Occipital lobe (tissue), 2 donors: ENCODE measurements around the gene NCKAP5. TPM values are rescaled to one million over a fixed set of nuclear protein-coding genes. Genes with fewer than 3 reads are reported as not detected.

ENCODE experiments used
- DNase-seq: peaks from one replicate; lab custom pipeline; 2025; lab: John Stamatoyannopoulos, UW
- total RNA-seq: library from RNA; depleted of rRNA; stranded (reverse); fragments of >200 nt; gene quantifications from one replicate; pipeline ENCODE4 v1.2.3, GENCODE V29; 2014

The NCKAP5 gene
- total RNA-seq, 1 donor from 2014 or later, result 14.0 TPM

GRCh38 chr2:133341575-133341974 lies 226.7 kb downstream of the NCKAP5 start:
- no peak for DNase-seq

GRCh38 chr2:133338224-133338623 lies 230.0 kb downstream of the NCKAP5 start:
- no peak for DNase-seq

- no peak for DNase-seq
Observed at GRCh38 chr2:133334923-133335322, 233.3 kb downstream of the NCKAP5 start.

DNA sequence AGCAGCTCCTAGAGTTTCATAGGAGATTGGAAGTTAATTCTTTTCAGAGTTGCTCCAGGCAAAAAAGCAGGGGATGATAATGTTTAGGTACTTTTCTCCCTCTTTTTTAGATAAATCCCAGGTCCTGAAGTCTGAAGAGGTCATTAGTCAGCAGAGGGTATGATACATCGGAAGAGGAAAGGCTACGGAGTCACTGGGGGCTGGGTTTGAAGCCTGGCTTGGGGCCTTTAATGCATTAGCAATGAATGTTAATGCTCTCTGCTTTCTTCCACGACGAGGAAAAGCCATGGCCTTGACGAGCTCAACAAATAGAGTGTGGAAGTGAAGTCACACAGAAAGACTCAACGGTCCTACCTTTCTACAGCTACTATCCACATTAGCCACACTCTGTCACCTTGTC lies 235.1 kb downstream of the NCKAP5 start:
- DNase-seq, result no peak

DNA sequence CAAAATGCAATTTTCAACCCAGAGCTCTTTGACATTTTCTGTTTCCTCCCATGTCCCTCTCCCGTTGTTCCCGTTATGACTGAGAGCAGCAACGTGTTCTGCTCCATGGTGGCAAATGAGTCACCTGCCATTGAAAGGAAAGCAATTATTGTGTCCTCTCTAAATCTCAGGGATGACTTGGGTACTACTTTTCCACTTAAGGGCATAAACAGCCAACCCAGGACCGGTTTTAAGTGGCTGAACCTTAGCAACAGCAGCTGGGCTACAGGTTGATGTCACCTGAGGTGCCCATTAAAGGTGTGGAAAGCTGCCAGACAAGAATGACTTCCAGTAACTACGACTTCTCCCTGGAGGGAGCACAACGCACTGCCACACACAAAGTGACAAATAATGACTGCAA lies 236.8 kb downstream of the NCKAP5 start:
- no peak for DNase-seq

DNA sequence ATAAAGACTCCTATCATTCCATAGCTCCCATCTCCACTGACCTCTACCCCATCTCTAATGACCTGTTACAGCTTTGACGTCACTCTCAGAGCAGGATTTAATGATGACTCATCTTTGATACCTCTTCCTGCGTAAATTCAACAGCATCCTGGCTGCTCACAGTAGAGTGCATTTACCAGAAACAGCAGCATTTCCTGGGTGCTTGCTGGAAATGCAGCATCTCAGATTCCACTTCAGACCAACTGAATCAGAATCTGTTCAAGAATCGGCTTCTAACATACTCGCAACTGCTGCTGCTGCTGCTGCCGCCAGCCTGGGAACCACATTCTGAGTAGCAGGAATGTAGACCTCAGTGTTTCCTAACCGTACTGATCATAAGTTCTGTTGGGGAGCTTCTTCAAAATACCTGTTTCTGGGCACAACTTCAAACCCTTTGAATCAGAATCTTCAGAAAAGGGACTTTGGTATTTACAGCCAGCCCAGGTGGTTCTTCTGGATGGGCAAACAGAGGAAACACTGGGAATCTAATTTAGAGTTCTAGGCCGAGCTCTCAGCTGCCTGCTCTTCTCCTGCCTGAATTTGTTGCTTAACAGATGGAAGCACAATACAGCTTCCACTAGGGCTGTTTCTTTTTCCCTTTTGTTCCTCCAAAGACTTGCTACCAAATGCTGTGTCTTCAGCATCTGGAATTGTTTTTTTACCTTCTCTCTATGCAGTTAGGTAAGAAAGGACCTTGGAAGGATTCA lies 241.4 kb downstream of the NCKAP5 start:
- DNase-seq, result no peak

DNA sequence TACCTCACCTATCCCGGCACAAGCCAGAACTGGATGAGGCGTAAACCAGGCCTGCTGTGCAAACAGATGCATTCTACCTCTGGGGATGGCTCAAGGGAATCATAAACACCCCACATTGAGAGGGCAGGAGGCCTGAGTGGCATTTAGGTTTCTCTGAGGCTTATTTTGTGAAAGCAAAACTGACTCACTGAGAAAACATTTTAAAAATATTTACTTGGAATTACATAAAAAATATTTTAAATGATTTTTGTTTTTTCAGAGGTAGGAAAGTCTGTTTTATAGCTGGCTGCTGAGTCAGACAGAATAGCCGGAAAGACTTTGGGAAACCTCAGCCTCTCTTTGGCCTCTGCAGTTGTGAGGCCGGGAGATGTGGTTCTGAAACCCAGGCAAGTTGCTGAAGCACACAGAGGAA lies 244.1 kb downstream of the NCKAP5 start:
- no peak for DNase-seq

- DNase-seq, result no peak
Observed at GRCh38 chr2:133322909-133323308, 245.4 kb downstream of the NCKAP5 start.

- no peak for DNase-seq
Observed at GRCh38 chr2:133317178-133317577, 251.1 kb downstream of the NCKAP5 start.

- DNase-seq, result no peak
Observed at GRCh38 chr2:133316557-133316956, 251.7 kb downstream of the NCKAP5 start.

DNA sequence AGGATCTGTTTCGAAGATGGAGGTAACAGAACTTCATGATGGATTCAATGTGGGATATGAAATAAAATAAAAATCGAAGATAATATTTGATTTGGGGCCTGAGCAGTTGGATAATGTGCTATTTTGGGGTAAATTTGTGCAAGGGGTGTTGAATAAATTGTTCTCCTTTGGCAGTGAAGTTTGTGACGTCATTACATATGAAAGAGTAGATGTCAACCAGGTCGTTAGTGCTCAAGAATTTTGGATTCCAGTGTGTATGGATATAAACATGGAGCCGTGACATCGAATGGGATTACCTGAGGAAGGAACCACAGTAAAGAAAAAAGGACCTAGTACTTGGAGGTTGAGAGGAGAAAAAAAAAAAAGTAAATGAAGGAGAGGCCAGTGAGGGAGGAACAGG lies 253.0 kb downstream of the NCKAP5 start:
- DNase-seq, result no peak

DNA sequence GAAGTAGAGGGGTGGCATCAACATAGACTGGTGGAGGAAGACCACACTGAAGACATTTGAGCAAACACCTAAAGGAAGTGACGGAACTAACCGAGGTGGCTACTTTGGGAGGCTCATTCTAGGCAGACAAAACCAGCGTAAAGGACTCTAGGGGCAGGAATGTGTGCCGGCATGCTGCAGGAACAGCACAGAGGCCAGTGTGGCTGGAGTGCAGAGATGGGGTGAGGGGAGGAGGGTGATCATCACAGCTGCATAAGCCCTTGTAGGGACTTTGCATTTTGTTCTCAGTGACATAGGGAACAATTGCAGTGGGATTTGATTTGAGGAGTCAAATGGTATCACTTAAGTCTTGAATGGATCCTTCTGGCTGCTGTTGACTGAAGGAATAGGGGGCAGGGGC lies 253.5 kb downstream of the NCKAP5 start:
- no peak for DNase-seq

GRCh38 chr2:133312038-133312729 lies 256.1 kb downstream of the NCKAP5 start:
- DNase-seq, result no peak

- DNase-seq, result no peak
Observed at GRCh38 chr2:133306236-133306635, 262.0 kb downstream of the NCKAP5 start.

GRCh38 chr2:133304344-133304743 lies 263.9 kb downstream of the NCKAP5 start:
- DNase-seq, result no peak

DNA sequence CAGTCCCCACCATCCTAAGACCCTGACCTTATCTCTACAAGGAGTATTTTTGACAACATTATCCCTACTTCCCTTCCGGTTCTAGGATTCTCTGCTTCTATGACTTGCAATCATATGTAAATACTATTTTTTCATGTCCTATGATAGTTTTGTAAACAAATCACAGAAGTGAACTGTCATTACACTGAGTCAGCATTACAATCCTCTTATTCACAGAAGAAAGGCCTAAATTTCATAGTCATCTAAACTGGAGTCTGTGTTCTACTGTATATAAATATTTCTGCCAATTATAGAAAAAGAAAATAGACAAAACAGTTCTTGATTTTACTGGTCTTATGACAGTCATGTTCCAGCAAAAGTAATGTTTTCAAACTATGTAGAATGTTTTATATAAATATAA lies 265.1 kb downstream of the NCKAP5 start:
- no peak for DNase-seq

DNA sequence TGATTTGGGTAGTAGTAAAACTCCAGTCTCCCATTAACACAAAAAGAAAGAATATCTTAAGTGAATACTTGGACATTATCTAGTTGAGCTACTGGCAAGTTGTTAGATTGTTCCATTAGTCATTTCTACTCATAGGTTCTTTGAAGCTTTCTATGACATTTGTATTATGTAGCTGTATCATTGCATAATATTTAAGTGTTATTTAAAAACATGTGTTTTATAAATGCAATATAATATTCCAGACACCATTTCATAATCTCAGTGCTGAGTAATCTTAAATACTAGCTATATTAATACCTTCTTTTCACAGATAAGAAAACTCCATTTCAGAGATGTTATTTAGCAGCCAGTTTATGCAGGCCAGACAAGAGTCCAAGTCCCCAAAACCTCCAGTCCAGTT lies 271.9 kb downstream of the NCKAP5 start:
- DNase-seq, result no peak

DNA sequence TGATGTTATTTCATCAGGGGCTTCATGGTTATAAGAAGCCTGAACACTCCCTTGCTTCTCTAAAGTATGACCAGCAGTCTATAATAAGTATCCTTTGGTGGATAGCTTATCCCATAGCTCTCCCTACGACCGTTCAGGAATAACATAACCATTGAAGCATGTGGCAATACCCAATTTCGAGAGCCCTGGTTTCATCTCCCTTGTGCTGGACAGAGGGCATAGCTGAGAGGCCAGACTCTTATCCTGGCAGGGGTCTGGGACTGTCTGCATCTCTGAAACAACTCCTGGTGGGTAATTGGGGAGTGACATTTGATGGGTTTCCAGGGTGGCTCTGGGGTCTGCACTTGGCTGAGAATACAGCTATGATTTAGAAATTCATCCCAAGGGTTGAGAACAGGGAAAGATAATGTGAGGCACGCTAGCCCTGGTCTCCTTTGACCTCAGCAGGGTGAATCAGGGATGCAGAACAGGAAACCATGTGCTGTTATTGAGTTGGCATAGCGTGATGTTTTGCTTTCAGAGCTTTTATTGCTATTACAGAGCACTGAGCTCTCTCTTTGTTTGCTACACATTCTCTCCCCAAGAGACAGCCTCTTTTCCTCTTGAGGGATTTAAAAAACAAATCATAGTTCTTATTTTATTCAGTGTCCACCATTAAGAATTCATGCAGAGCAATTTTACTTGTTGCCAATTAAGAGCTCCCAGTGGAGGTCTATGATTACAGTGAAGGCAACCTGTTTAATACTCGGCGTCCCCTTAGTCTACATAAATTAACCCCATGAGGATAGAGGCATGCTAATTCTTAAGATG lies 274.5 kb downstream of the NCKAP5 start:
- DNase-seq, result no peak

DNA sequence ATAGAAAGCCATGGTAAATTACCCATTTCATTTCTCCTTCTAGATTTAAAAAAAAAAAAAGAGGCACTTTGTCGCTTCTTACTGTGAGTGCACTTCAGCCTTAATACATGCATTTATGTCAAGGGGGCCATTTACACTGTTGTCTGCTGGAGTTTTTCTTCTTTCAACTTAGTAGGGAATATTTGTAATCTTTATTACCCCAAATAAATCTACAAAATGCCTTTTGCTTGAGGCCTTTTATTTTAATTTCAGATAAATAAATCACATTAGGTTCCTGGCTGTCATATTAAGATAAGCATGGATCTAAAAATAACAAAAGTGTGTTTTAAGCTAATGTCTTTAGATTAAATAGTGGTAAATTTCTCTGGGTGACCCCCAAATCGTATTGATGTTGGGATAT lies 276.0 kb downstream of the NCKAP5 start:
- no peak for DNase-seq

GRCh38 chr2:133287709-133288108 lies 280.6 kb downstream of the NCKAP5 start:
- DNase-seq, result no peak

- DNase-seq, result no peak
Observed at GRCh38 chr2:133286326-133286922, 281.8 kb downstream of the NCKAP5 start.

- no peak for DNase-seq
Observed at GRCh38 chr2:133273031-133273430, 295.2 kb downstream of the NCKAP5 start.
